Measurements from ENCODE around the gene CENPV. TPM values are rescaled to one million over a fixed set of nuclear protein-coding genes. Genes with fewer than 3 reads are reported as not detected.
A peak's percentile ranks its signal among the peaks of the same experiment; 100 is the strongest.

Gene CENPV
- total and polyA plus RNA-seq, 2 of the 13 experiments (the other 11 are each of a cell fraction or from before 2014, with no cell fraction given), result 193 to 292 TPM

- TF ChIP-seq ZSCAN22 (CRISPR knock-in tag; IDR thresholded peaks at IDR 0.05) (no peak), KLF15 (CRISPR knock-in tag; IDR thresholded peaks at IDR 0.05; ENCODE audit: borderline replicate concordance) (no peak), ZFP91 (CRISPR knock-in tag; IDR thresholded peaks at IDR 0.05; ENCODE audit: borderline replicate concordance) (peak; percentile 65; the same call in 1 of the 2 replicates), REXO4 (CRISPR knock-in tag; IDR thresholded peaks at IDR 0.05; ENCODE audit: borderline replicate concordance) (no peak), PTBP1 (IDR thresholded peaks at IDR 0.05; ENCODE audit: low read depth, low read length, poor library complexity, severe bottlenecking) (no peak), E2F1 (CRISPR knock-in tag; IDR thresholded peaks at IDR 0.05) (no peak), ZNF629 (CRISPR knock-in tag; conservative IDR thresholded peaks at IDR 0.05) (no peak), ZNF362 (CRISPR knock-in tag; IDR thresholded peaks at IDR 0.05; ENCODE audit: borderline replicate concordance) (no peak), SETDB1 (CRISPR knock-in tag; IDR thresholded peaks at IDR 0.05; ENCODE audit: borderline replicate concordance) (no peak), ZNF383 (CRISPR knock-in tag; IDR thresholded peaks at IDR 0.05; ENCODE audit: borderline replicate concordance) (no peak), PAWR (CRISPR knock-in tag; IDR thresholded peaks at IDR 0.05; ENCODE audit: borderline replicate concordance) (no peak), MAFF (IDR thresholded peaks at IDR 0.05; ENCODE audit: low read depth, low read length) (no peak), SP4 (CRISPR knock-in tag; IDR thresholded peaks at IDR 0.05) (no peak; the same call in 1 of the 2 replicates), FLYWCH1 (CRISPR knock-in tag; IDR thresholded peaks at IDR 0.05) (no peak), AHR (CRISPR knock-in tag; IDR thresholded peaks at IDR 0.05) (no peak), ZBTB26 (CRISPR knock-in tag; IDR thresholded peaks at IDR 0.05; ENCODE audit: borderline replicate concordance) (no peak), ZNF674 (CRISPR knock-in tag; IDR thresholded peaks at IDR 0.05; ENCODE audit: low read depth) (no peak), RFX1 (IDR thresholded peaks at IDR 0.05) (no peak), MXI1 (IDR thresholded peaks at IDR 0.05; ENCODE audit: borderline replicate concordance, low read depth, low read length) (peak; percentile 67; the same call in 1 of the 3 replicates), ZNF605 (CRISPR knock-in tag; IDR thresholded peaks at IDR 0.05) (peak; percentile 37; the same call in 1 of the 2 replicates)
Measured at GRCh38 chr17:16297367-16298139, 55.7 kb downstream of the CENPV start (continued).

All from HepG2 (cell line).